Panc1 (cell line): ENCODE measurements around the gene MC5R. TPM values are rescaled to one million over a fixed set of nuclear protein-coding genes. Genes with fewer than 3 reads are reported as not detected.

Experiments
- ATAC-seq: fragments of 200-7000 bp; cut with Tn5 transposase; 2 replicates; pipeline ENCODE4 v1.9.1; 2020; ENCODE audit warnings: mild to moderate bottlenecking, moderate library complexity
- BruUV-seq: library from RNA; stranded (reverse); fragments of 400-500 nt; replicated peaks from 2 replicates; lab custom pipeline; 2021; lab: Mats Ljungman, UMichigan
- CTCF ChIA-PET: fragments of 300-600 bp; sonication (Branson Sonifier 250); formaldehyde crosslinking; loops from one replicate; lab custom pipeline; 2022; ENCODE audit warnings: antibody characterized with exemption; lab: Charles Lee
- POLR2A ChIA-PET: fragments of 300-600 bp; sonication (Branson Sonifier 250); formaldehyde crosslinking; loops from one replicate; lab custom pipeline; 2022; ENCODE audit warnings: antibody characterized with exemption; lab: Charles Lee
- DNase-seq: peaks from one replicate; pipeline ENCODE4 v3.0.0-alpha.2; 2010; ENCODE audit warnings: low read depth, low spot score
- H3K27ac ChIP-seq: 2 replicates; pipeline ENCODE4 v1.5.1; 2011; ENCODE audit warnings: mild to moderate bottlenecking, low read length, inconsistent platforms
- H3K27me3 ChIP-seq: fragments of 200-500 bp; sonication (Bioruptor generic); 2 replicates; pipeline ENCODE4 v1.6.0; 2014; ENCODE audit warnings: low read length, inconsistent platforms; ENCODE audit not compliant: control insufficient read depth, insufficient read depth
- H3K36me3 ChIP-seq: fragments of 200-500 bp; sonication (Bioruptor generic); 2 replicates; pipeline ENCODE4 v1.5.1; 2014; ENCODE audit warnings: inconsistent platforms, mild to moderate bottlenecking, low read length, moderate library complexity; ENCODE audit not compliant: control insufficient read depth, insufficient read depth
- H3K4me1 ChIP-seq: 2 replicates; pipeline ENCODE4 v1.5.1; 2011; ENCODE audit warnings: inconsistent platforms, mild to moderate bottlenecking, low read length, moderate library complexity; ENCODE audit not compliant: control insufficient read depth, insufficient read depth
- H3K4me3 ChIP-seq, 2 experiments: 2 replicates each; pipeline ENCODE4 v1.5.1; 2011 to 2012; ENCODE audit warnings: low read depth in 2 of 2, low read length in 2 of 2, mild to moderate bottlenecking in 2 of 2, inconsistent platforms in 1 of 2, moderate library complexity in 1 of 2
- H3K9me3 ChIP-seq: fragments of 200-500 bp; sonication (Bioruptor generic); 2 replicates; pipeline ENCODE4 v1.5.1; 2014; ENCODE audit warnings: low read depth, mild to moderate bottlenecking, inconsistent platforms, low read length, moderate library complexity; ENCODE audit not compliant: control insufficient read depth, insufficient read depth
- CTCF ChIP-seq: fragments of 450-650 bp; IDR thresholded peaks from 2 replicates; pipeline ENCODE4 v1.5.1; 2017; ENCODE audit warnings: mild to moderate bottlenecking
- POLR2AphosphoS5 ChIP-seq: IDR thresholded peaks from 2 replicates; pipeline ENCODE4 v1.6.1; 2012; ENCODE audit warnings: mild to moderate bottlenecking, low read depth, low read length, moderate library complexity
- REST ChIP-seq, 2 experiments: IDR thresholded peaks; 2 replicates each; pipeline ENCODE4 v1.6.1; 2011 to 2012; ENCODE audit warnings: low read depth in 2 of 2, control low read depth in 1 of 2, low read length in 1 of 2, mild to moderate bottlenecking in 1 of 2, moderate library complexity in 1 of 2; ENCODE audit not compliant: insufficient read depth in 1 of 2
- SIN3A ChIP-seq: IDR thresholded peaks from 2 replicates; pipeline ENCODE4 v1.6.1; 2012; ENCODE audit warnings: low read depth, mild to moderate bottlenecking, low read length, moderate library complexity, borderline replicate concordance; ENCODE audit not compliant: insufficient read depth
- TCF7L2 ChIP-seq: IDR thresholded peaks from 2 replicates; pipeline ENCODE4 v1.6.1; 2011; ENCODE audit warnings: mild to moderate bottlenecking, low read depth, low read length, inconsistent platforms
- in situ Hi-C: cut with HindIII; loops from 2 replicates; pipeline ENCODE4 v1.10.0; 2016; ENCODE audit warnings: low sequenced_read_pairs, low pct_unique_long_range_greater_than_20kb
- intact Hi-C: fragments of 100-400 bp; cut with micrococcal nuclease; formaldehyde crosslinking; loops from one replicate; pipeline ENCODE4 v1.10.0; 2022; ENCODE audit not compliant: unreplicated experiment
- total RNA-seq: library from RNA; stranded (reverse); gene quantifications from one replicate; pipeline ENCODE4 v1.2.1, GENCODE V29; 2021; ENCODE audit not compliant: unreplicated experiment

Gene MC5R
- total RNA-seq, 1 experiment from 2014 or later = not detected

GRCh38 chr18:13826209-13826608, 2.3 kb downstream of the MC5R start:
- in situ Hi-C loops = no loop called here
- TF ChIP-seq SIN3A (no peak), TCF7L2 (no peak), POLR2AphosphoS5 (no peak), CTCF (no peak), REST (IDR thresholded peaks at IDR 0.05; ENCODE audit: insufficient read depth in 1 of 2, low read depth in 2 of 2, low read length in 1 of 2) (no peak)
- Histone ChIP-seq H3K4me1 (no peaks in the 10 kb centered on the region), H3K27ac (no peak overlapping the region), H3K9me3 (no peaks in the 10 kb centered on the region), H3K27me3 (peaks cover 12% of the 10 kb centered on the region), H3K4me3 (no peak overlapping the region), H3K36me3 (no peaks in the 10 kb centered on the region)
- ChIA-PET CTCF (no interaction called here), POLR2A (no interaction called here)
- intact Hi-C loops = no loop called here
- DNase-seq (no peak), ATAC-seq (no peak)
- no TSS peak for BruUV-seq

- peaks cover 9% of the 10 kb centered on the region for H3K27me3 ChIP-seq
Measured at GRCh38 chr18:13831864-13832508, 8.0 kb downstream of the MC5R start.

More at GRCh38 chr18:13831864-13832508, 8.0 kb downstream of the MC5R start:
- H3K4me1 ChIP-seq = no peaks in the 10 kb centered on the region
- ATAC-seq (peak; percentile 56), DNase-seq (no peak)
- no peak for TF ChIP-seq SIN3A
- TF ChIP-seq CTCF = peak; percentile 47; the same call in 1 of the 2 replicates
- H3K4me3 ChIP-seq = no peak overlapping the region
- intact Hi-C loops = no loop called here
- no TSS peak for BruUV-seq
- H3K27ac ChIP-seq = no peak overlapping the region
- CTCF ChIA-PET = no interaction called here
- H3K36me3 ChIP-seq = no peaks in the 10 kb centered on the region
- in situ Hi-C loops = no loop called here
- POLR2A ChIA-PET = no interaction called here
- H3K9me3 ChIP-seq = no peaks in the 10 kb centered on the region
